HUES6 (cell line): Measurements from ENCODE around the gene CACFD1.
"Not testable (repeated sequence)": the region's sequence is repeated elsewhere in the genome, so short reads cannot be mapped to it uniquely, and the experiment has no call there.

Source experiments
- H3K27ac ChIP-seq: 2 replicates; pipeline ENCODE4 v1.7.0; 2013; ENCODE audit warnings: low read depth, mild to moderate bottlenecking, low read length, inconsistent platforms
- H3K27me3 ChIP-seq: 2 replicates; pipeline ENCODE4 v1.6.1; 2013; ENCODE audit warnings: low read length; ENCODE audit not compliant: control insufficient read depth, insufficient read depth
- H3K36me3 ChIP-seq: 2 replicates; pipeline ENCODE4 v1.6.1; 2013; ENCODE audit warnings: low read length; ENCODE audit not compliant: control insufficient read depth, insufficient read depth
- H3K4me1 ChIP-seq: 2 replicates; pipeline ENCODE4 v1.6.1; 2013; ENCODE audit warnings: low read length; ENCODE audit not compliant: control insufficient read depth, insufficient read depth
- H3K4me3 ChIP-seq: 2 replicates; pipeline ENCODE4 v1.5.1; 2013; ENCODE audit warnings: low read depth, low read length
- H3K9ac ChIP-seq: one replicate; pipeline ENCODE4 v1.6.1; 2013; ENCODE audit warnings: mild to moderate bottlenecking, low read length
- H3K9me3 ChIP-seq: 2 replicates; pipeline ENCODE4 v1.6.1; 2013; ENCODE audit warnings: low read depth, low read length; ENCODE audit not compliant: control insufficient read depth, insufficient read depth

CACFD1 gene

GRCh38 chr9:133440874-133441273 is 18.9 kb upstream of the CACFD1 start:
- no peaks in the 10 kb centered on the region for H3K27me3 ChIP-seq
- no peak overlapping the region for H3K9ac ChIP-seq
- no peaks in the 10 kb centered on the region for H3K36me3 ChIP-seq
- no peaks in the 10 kb centered on the region for H3K9me3 ChIP-seq
- H3K27ac ChIP-seq: no peak overlapping the region
- H3K4me3 ChIP-seq: no peak overlapping the region
- no peaks in the 10 kb centered on the region for H3K4me1 ChIP-seq

- Histone ChIP-seq H3K9me3 (no peaks in the 10 kb centered on the region), H3K27me3 (no peaks in the 10 kb centered on the region), H3K36me3 (no peaks in the 10 kb centered on the region), H3K27ac (no peak overlapping the region), H3K4me3 (no peak overlapping the region), H3K4me1 (no peaks in the 10 kb centered on the region), H3K9ac (no peak overlapping the region)
These were observed 18.2 kb upstream of the CACFD1 start for GRCh38 chr9:133441571-133441970.

GRCh38 chr9:133443248-133443647 is 16.5 kb upstream of the CACFD1 start:
- Histone ChIP-seq H3K27me3 (no peaks in the 10 kb centered on the region), H3K36me3 (no peaks in the 10 kb centered on the region), H3K9me3 (no peaks in the 10 kb centered on the region), H3K27ac (no peak overlapping the region), H3K4me3 (no peak overlapping the region), H3K9ac (peak overlapping the region; percentile 13), H3K4me1 (no peaks in the 10 kb centered on the region)

GRCh38 chr9:133443982-133444381 is 15.8 kb upstream of the CACFD1 start:
- Histone ChIP-seq H3K36me3 (no peaks in the 10 kb centered on the region), H3K27me3 (no peaks in the 10 kb centered on the region), H3K9me3 (no peaks in the 10 kb centered on the region), H3K4me1 (no peaks in the 10 kb centered on the region), H3K4me3 (no peak overlapping the region), H3K9ac (no peak overlapping the region), H3K27ac (no peak overlapping the region)

GRCh38 chr9:133445293-133445969 is 14.3 kb upstream of the CACFD1 start:
- Histone ChIP-seq H3K9ac (no peak overlapping the region), H3K27ac (no peak overlapping the region), H3K4me1 (no peaks in the 10 kb centered on the region), H3K27me3 (no peaks in the 10 kb centered on the region), H3K4me3 (no peak overlapping the region), H3K9me3 (no peaks in the 10 kb centered on the region), H3K36me3 (no peaks in the 10 kb centered on the region)

GRCh38 chr9:133448487-133448972 is 11.2 kb upstream of the CACFD1 start:
- no peaks in the 10 kb centered on the region for H3K9me3 ChIP-seq
- no peaks in the 10 kb centered on the region for H3K27me3 ChIP-seq
- H3K36me3 ChIP-seq: no peaks in the 10 kb centered on the region
- H3K4me1 ChIP-seq: no peaks in the 10 kb centered on the region
- H3K9ac ChIP-seq: no peak overlapping the region
- no peak overlapping the region for H3K27ac ChIP-seq
- no peak overlapping the region for H3K4me3 ChIP-seq

- Histone ChIP-seq H3K36me3 (no peaks in the 10 kb centered on the region), H3K4me1 (no peaks in the 10 kb centered on the region), H3K4me3 (no peak overlapping the region), H3K9me3 (no peaks in the 10 kb centered on the region), H3K27ac (no peak overlapping the region), H3K9ac (no peak overlapping the region), H3K27me3 (no peaks in the 10 kb centered on the region)
These were observed 10.0 kb upstream of the CACFD1 start for GRCh38 chr9:133449760-133450159.

- H3K9ac ChIP-seq, H3K27me3 ChIP-seq, H3K36me3 ChIP-seq, H3K4me3 ChIP-seq, H3K9me3 ChIP-seq, H3K27ac ChIP-seq, H3K4me1 ChIP-seq: not testable (repeated sequence)
These were observed 7.9 kb upstream of the CACFD1 start for GRCh38 chr9:133451865-133452264.

GRCh38 chr9:133452562-133452961 is 7.2 kb upstream of the CACFD1 start:
- no peak overlapping the region for H3K27ac ChIP-seq
- no peaks in the 10 kb centered on the region for H3K9me3 ChIP-seq
- no peak overlapping the region for H3K9ac ChIP-seq
- peaks cover 7% of the 10 kb centered on the region; the same call in 1 of the 2 replicates for H3K4me1 ChIP-seq
- H3K27me3 ChIP-seq: no peaks in the 10 kb centered on the region
- no peaks in the 10 kb centered on the region for H3K36me3 ChIP-seq
- no peak overlapping the region for H3K4me3 ChIP-seq

GRCh38 chr9:133453651-133454050 is 6.1 kb upstream of the CACFD1 start:
- H3K36me3 ChIP-seq: no peaks in the 10 kb centered on the region
- no peaks in the 10 kb centered on the region for H3K27me3 ChIP-seq
- no peak overlapping the region for H3K9ac ChIP-seq
- H3K27ac ChIP-seq: no peak overlapping the region
- peaks cover 8% of the 10 kb centered on the region for H3K4me1 ChIP-seq
- H3K4me3 ChIP-seq: no peak overlapping the region
- no peaks in the 10 kb centered on the region for H3K9me3 ChIP-seq

GRCh38 chr9:133454325-133454724 is 5.5 kb upstream of the CACFD1 start:
- Histone ChIP-seq H3K36me3 (no peaks in the 10 kb centered on the region), H3K9me3 (no peaks in the 10 kb centered on the region), H3K4me1 (peaks cover 14% of the 10 kb centered on the region), H3K27ac (no peak overlapping the region), H3K4me3 (no peak overlapping the region), H3K27me3 (no peaks in the 10 kb centered on the region), H3K9ac (no peak overlapping the region)
